Heart left ventricle (tissue), 13 donors: ENCODE data around the gene POLR2M.

Source experiments
- POLR2A ChIP-seq, 2 donors: fragments of 450-650 bp; IDR thresholded peaks; one replicate each; pipeline ENCODE4 v1.6.1; 2017; ENCODE audit warnings: antibody characterized with exemption in 2 of 2, mild to moderate bottlenecking in 2 of 2, moderate library complexity in 2 of 2
- TF ChIP-seq, protein P1 (sequence below), 12 donors: fragments of 200-600 bp; sonication (generic) in 4 of 12; IDR thresholded peaks; one replicate each; pipeline versions ENCODE4 v1.5.0 to v1.8.0; 2018 to 2022; ENCODE audit warnings: antibody characterized with exemption in 12 of 12, mild to moderate bottlenecking in 5 of 12
- donor health status: ischemic (EF 13 %, LVEDD 7.1; RV severe dilation, severe dysfunction).
- donor health status: DM: no; HTN: yes; CAD: no.
- donor health status: DM: no; HTN: no; CAD: no.
- donor health status: ischemic (EF 25% LVEDD 6.9; RV normal size, moderate dysfunction).
- donor health status: ischemic (EF 25% LVEDD 5.7; RV mildly dilated, moderate dysfunction).
- donor health status: ischemic (EF 35%, LVEDD 5.7; RV mildly dilated, moderate dysfunction).
- donor health status: nonischemic (EF 11% LVEDD 7.7; RV severe dilation, severe dysfunction).
- donor health status: DM: yes; HTN: yes; CAD: no.
- donor health status: PGD.
- donor health status: ischemic (EF 29% LVEDD 5.4; RV normal size, mild dysfunction).
- donor health status: nonischemic (EF 23%, LVEDD 6.1; RV moderate dilation, normal function).

- TF ChIP-seq, protein P1, sequence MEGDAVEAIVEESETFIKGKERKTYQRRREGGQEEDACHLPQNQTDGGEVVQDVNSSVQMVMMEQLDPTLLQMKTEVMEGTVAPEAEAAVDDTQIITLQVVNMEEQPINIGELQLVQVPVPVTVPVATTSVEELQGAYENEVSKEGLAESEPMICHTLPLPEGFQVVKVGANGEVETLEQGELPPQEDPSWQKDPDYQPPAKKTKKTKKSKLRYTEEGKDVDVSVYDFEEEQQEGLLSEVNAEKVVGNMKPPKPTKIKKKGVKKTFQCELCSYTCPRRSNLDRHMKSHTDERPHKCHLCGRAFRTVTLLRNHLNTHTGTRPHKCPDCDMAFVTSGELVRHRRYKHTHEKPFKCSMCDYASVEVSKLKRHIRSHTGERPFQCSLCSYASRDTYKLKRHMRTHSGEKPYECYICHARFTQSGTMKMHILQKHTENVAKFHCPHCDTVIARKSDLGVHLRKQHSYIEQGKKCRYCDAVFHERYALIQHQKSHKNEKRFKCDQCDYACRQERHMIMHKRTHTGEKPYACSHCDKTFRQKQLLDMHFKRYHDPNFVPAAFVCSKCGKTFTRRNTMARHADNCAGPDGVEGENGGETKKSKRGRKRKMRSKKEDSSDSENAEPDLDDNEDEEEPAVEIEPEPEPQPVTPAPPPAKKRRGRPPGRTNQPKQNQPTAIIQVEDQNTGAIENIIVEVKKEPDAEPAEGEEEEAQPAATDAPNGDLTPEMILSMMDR (IDR thresholded peaks at IDR 0.05), result no peak
- TF ChIP-seq POLR2A (IDR thresholded peaks at IDR 0.05), result no peak
These were observed 21.9 kb downstream of the POLR2M start for GRCh38 chr15:57728436-57728835.
